Nephron (organoid): Measurements from ENCODE around the gene UTP25.

Source experiments
- H3K27ac Mint-ChIP-seq, 3 experiments: 2 replicates each; pipeline ENCODE4 v1.8.0; 2020; ENCODE audit warnings: mixed read lengths in 3 of 3, mild to moderate bottlenecking in 2 of 3, moderate library complexity in 1 of 3
- H3K27me3 Mint-ChIP-seq: 2 replicates; pipeline ENCODE4 v1.8.0; 2021; ENCODE audit warnings: low read depth, mild to moderate bottlenecking, moderate library complexity, mixed read lengths
- H3K36me3 Mint-ChIP-seq: 2 replicates; pipeline ENCODE4 v1.8.0; 2020; ENCODE audit warnings: low read depth, mixed read lengths
- H3K4me1 Mint-ChIP-seq: 2 replicates; pipeline ENCODE4 v1.8.0; 2020; ENCODE audit warnings: mixed read lengths
- H3K4me3 Mint-ChIP-seq, 3 experiments: 2 replicates each; pipeline ENCODE4 v1.8.0; 2020; ENCODE audit warnings: mild to moderate bottlenecking in 3 of 3, mixed read lengths in 3 of 3, moderate library complexity in 2 of 3
- H3K9me3 Mint-ChIP-seq: 2 replicates; pipeline ENCODE4 v1.8.0; 2020; ENCODE audit warnings: mixed read lengths
- TF ChIP-seq, protein P1 (sequence below), 3 experiments: fragments of 200-600 bp; sonication (generic); IDR thresholded peaks; one replicate each; pipeline ENCODE4 v1.5.0; 2021; ENCODE audit warnings: antibody characterized with exemption in 3 of 3; ENCODE audit not compliant: unreplicated experiment in 3 of 3

The UTP25 gene

DNA sequence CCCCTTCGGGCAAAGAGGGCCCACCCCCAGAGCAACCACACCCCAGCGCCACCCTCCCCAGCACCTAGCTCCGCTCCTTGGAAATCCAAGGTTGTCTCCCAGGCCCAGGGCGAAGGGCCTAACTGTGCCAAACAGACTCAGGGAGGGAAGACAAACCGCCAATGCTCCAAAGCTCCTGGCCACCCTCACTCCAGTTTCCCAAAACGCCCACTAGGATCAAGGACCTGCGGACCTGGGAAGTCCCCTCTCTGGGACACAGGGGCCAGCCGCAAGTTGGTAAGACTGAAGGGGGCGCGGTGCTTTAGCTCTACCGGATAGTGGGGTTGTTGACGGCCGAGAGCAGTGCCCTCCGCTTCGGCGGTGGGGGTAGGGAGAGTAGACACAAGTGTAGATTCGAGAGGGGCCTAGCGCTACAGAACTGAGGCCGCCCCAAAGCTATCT is 22.4 kb upstream of the UTP25 start:
- H3K4me1 Mint-ChIP-seq: peaks cover 27% of the 10 kb centered on the region
- H3K27ac Mint-ChIP-seq: peak overlapping the region in 2 of 3 experiments; percentile 84 to 94

DNA sequence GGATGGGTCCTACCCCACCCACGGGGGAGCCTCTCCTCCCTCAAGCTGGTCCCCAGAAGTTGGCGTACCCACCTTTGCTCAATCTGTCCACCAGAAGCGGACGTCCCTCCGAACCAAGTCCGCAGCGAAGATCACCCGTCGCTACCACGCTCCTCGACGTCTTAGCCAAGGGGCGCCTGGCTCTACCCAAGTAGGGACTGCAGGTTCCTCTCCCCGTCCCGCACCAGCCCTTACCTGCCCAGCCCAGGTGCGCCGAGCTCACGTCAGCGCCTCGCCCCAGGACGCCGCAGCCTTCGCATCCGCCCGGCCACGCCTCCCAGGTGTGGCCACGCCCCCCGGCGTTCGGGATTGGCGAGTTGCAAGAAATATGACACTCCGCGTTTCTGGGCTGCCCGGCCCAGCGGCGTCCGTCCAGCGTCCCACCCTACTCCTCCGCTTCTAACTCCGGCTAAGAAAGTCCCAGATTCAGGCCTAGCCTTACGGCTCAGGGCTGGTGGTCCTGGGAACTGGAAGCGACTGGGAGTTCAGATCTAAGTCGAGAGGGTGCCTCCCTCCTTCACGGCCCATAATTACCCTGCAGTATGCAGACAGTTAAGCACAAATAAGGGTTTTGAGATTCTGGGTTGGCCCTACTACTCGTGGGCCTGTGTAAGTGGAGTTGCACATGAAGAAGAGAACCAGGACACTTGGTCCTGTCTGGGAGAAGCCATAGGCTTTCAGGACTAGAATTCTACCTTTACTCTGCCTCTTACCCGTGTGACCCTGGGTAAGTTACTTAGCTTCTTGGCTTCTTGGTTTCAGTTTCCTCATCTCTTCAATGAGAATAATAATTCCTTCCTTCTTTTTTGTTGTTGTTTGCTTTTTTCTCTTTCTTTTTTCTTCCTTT is 21.7 kb upstream of the UTP25 start, which contains the start of gene IRF6:
Gene IRF6, minus strand, starts transcription at position 268 of the 886 bp plus-strand sequence. CDS start 4,729 bp downstream, outside the sequence.
- Mint-ChIP-seq H3K36me3 (no peaks in the 10 kb centered on the region), H3K9me3 (no peaks in the 10 kb centered on the region), H3K27me3 (peaks cover 42% of the 10 kb centered on the region), H3K4me1 (peaks cover 25% of the 10 kb centered on the region), H3K27ac (peak within 1 kb of the TSS; percentile 84 to 95 (median 94)), H3K4me3 (peak within 1 kb of the TSS; percentile 86 to 88 (median 88))
- TF ChIP-seq, protein P1, sequence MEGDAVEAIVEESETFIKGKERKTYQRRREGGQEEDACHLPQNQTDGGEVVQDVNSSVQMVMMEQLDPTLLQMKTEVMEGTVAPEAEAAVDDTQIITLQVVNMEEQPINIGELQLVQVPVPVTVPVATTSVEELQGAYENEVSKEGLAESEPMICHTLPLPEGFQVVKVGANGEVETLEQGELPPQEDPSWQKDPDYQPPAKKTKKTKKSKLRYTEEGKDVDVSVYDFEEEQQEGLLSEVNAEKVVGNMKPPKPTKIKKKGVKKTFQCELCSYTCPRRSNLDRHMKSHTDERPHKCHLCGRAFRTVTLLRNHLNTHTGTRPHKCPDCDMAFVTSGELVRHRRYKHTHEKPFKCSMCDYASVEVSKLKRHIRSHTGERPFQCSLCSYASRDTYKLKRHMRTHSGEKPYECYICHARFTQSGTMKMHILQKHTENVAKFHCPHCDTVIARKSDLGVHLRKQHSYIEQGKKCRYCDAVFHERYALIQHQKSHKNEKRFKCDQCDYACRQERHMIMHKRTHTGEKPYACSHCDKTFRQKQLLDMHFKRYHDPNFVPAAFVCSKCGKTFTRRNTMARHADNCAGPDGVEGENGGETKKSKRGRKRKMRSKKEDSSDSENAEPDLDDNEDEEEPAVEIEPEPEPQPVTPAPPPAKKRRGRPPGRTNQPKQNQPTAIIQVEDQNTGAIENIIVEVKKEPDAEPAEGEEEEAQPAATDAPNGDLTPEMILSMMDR (IDR thresholded peaks at IDR 0.05; ENCODE audit: unreplicated experiment in 3 of 3): no peak

More for the DNA sequence above, 22.4 kb upstream of the UTP25 start:
- Mint-ChIP-seq H3K36me3 (no peaks in the 10 kb centered on the region), H3K27me3 (peaks cover 44% of the 10 kb centered on the region), H3K4me3 (peak overlapping the region; percentile 86 to 88 (median 88)), H3K9me3 (no peaks in the 10 kb centered on the region)
- TF ChIP-seq, protein P1 (IDR thresholded peaks at IDR 0.05; ENCODE audit: unreplicated experiment in 3 of 3): no peak

DNA sequence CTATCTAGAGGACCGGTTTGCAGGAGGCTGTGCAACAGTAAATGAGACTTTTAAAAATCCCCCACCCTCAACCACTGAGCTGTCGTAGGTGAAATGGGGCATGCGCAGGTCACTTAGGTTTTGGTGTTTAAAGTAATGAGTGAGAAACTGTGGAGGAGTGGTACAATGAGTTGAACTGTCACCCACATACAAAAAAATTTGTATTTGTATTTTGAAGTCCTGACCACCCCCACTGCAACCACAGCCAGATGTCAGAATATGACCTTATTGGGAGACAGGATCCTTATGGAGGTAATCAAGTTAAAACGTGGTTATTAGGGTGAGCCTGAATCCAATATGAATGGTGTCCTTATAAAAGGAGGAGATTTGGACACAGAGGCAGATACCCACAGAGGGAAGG is 20.3 kb upstream of the UTP25 start:
- H3K4me1 Mint-ChIP-seq: peaks cover 17% of the 10 kb centered on the region
- H3K4me3 Mint-ChIP-seq: no peak overlapping the region
- TF ChIP-seq, protein P1 (IDR thresholded peaks at IDR 0.05; ENCODE audit: unreplicated experiment in 3 of 3): no peak

DNA sequence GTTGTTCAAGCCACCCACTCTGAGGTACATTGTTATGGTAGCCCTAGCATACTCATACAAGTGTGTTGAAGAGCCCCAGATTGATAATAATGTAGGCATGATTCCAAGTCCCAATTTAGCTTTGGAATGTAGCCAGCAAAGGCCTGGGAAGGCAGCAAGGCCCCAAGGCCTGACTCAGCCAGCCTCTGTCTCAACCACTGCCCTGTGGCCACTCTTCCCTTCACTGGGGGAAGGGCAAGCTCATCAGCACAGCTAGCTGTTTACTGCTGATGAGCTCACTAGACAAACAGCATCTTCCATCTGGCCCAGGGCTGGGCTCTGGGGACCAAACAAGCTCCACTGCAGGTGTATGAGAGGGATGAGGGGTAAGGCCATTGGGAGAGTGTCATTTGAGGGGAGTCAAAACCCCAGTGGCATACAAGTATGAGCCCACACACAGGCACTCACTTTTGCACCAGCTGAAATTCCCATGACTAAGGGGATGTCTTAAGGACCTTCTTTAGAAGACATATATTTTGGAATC is 19.7 kb upstream of the UTP25 start:
- Mint-ChIP-seq H3K9me3 (no peaks in the 10 kb centered on the region), H3K27ac (peak overlapping the region in 1 of 3 experiments; percentile 60), H3K36me3 (no peaks in the 10 kb centered on the region), H3K4me3 (no peak overlapping the region), H3K27me3 (peaks cover 36% of the 10 kb centered on the region), H3K4me1 (peaks cover 17% of the 10 kb centered on the region)
- TF ChIP-seq, protein P1 (IDR thresholded peaks at IDR 0.05; ENCODE audit: unreplicated experiment in 3 of 3): no peak

More for the DNA sequence above, 20.3 kb upstream of the UTP25 start:
- peaks cover 34% of the 10 kb centered on the region for H3K27me3 Mint-ChIP-seq
- no peak overlapping the region for H3K27ac Mint-ChIP-seq
- H3K36me3 Mint-ChIP-seq: no peaks in the 10 kb centered on the region
- no peaks in the 10 kb centered on the region for H3K9me3 Mint-ChIP-seq

DNA sequence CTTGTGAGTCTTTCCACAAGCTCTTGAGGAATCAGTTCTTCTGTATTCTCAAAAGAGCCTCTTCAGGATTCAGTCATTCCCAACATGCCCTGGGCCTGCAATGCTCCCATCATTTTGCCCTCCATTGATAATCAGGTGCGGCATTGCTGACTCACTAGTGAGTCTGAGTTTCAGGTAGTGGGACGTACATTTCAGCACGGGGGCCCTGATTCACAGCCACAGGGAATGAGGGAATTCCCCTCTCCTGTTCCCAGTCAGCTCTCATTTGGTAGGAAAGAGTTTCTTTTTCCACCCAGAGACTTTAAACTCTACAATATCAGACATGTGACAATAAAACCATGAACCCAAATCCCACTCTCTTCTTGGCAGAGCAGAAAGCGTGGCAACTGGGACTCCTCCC is 18.2 kb upstream of the UTP25 start:
- TF ChIP-seq, protein P1 (IDR thresholded peaks at IDR 0.05; ENCODE audit: unreplicated experiment in 3 of 3): no peak
- Mint-ChIP-seq H3K4me1 (peaks cover 17% of the 10 kb centered on the region), H3K9me3 (no peaks in the 10 kb centered on the region), H3K27me3 (peaks cover 24% of the 10 kb centered on the region), H3K27ac (no peak overlapping the region), H3K4me3 (no peak overlapping the region), H3K36me3 (no peaks in the 10 kb centered on the region)
